BJ (cell line): ENCODE results near the gene CLDN34. TPM values are rescaled to one million over a fixed set of nuclear protein-coding genes. Genes with fewer than 3 reads are reported as not detected.

Experiments
- CTCF ChIA-PET: fragments of 350-600 bp; formaldehyde crosslinking; extraction: SDS; loops from one replicate; lab custom pipeline; 2021; ENCODE audit warnings: antibody characterized with exemption, inconsistent platforms; lab: Yijun Ruan, JAX
- POLR2A ChIA-PET: fragments of 300-600 bp; sonication (Branson Sonifier 250); formaldehyde crosslinking; extraction: SDS; loops from one replicate; lab custom pipeline; 2021; ENCODE audit warnings: antibody characterized with exemption; lab: Charles Lee
- DNase-seq: peaks from one replicate; pipeline ENCODE4 v3.0.0-alpha.2; 2011; ENCODE audit warnings: low read depth
- H3K27me3 ChIP-seq: 2 replicates; pipeline ENCODE4 v1.6.0; 2011; ENCODE audit warnings: low read length; ENCODE audit not compliant: control insufficient read depth, insufficient read depth
- H3K36me3 ChIP-seq: 2 replicates; pipeline ENCODE4 v1.5.1; 2011; ENCODE audit warnings: low read length; ENCODE audit not compliant: control insufficient read depth, insufficient read depth
- H3K4me3 ChIP-seq: 2 replicates; pipeline ENCODE4 v1.5.1; 2011; ENCODE audit warnings: low read depth, mild to moderate bottlenecking, control low read depth, low read length
- CTCF ChIP-seq: IDR thresholded peaks from 2 replicates; pipeline ENCODE4 v1.5.1; 2011; ENCODE audit warnings: low read depth, mild to moderate bottlenecking, control low read depth, inconsistent platforms, low read length, moderate library complexity; ENCODE audit not compliant: insufficient read depth
- polyA plus RNA-seq: library from polyadenylated mRNA; depleted of rRNA; stranded (reverse); fragments of >200 nt; gene quantifications from 2 replicates; pipeline ENCODE4 v1.2.3, GENCODE V29; 2011

CLDN34 gene
- polyA plus RNA-seq, 1 experiment: not detected

DNA sequence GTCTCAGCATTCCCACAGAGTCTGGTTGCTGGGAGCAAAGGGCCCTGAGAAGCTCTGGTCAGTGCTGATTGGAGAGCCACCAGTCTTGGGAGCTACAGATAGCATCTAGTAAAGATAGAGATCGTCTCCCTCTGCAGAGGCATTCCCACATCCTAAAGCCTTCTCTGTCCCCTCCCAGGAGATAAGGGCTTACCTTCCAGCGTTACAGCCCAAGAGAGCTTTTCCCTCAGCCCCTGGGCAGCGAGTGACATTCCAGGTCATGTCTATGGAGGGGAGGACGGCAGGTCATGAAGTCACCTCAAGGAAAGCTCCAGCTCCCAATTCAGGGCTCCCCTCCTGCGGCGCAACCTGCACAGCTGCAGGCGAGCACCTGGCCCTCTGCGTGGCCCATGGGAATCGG, 29.9 kb downstream of the CLDN34 start:
- no peak for DNase-seq
- H3K27me3 ChIP-seq: no peaks in the 10 kb centered on the region
- CTCF ChIA-PET: interaction anchor here (1.0 to 4.4 kb wide), 4 partner anchors 114 to 395 kb away, joined by 3 to 51 read pairs (median 6); no protein-coding TSS in a partner anchor
- no peaks in the 10 kb centered on the region for H3K36me3 ChIP-seq
- TF ChIP-seq CTCF: no peak
- POLR2A ChIA-PET: no interaction called here
- H3K4me3 ChIP-seq: no peak overlapping the region

DNA sequence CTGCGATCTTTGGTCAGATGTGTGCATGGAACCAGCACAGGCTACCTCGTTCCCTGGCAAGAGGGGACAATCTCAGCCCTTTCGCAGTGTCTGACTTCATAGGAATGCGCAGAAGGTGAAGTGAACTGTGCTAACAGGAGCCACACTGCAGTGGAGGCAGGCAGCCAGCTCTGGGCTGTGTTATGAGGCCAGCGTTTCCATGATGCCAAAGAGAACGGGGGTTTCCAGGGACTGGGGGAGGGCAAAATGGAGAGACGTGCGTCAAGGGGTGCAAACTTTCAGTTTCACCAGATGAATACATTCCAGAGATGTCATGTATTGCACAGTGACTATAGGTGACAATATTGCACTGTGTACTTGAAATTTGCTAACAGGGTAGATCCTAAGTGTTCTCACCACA, 30.4 kb downstream of the CLDN34 start:
- DNase-seq: no peak
- CTCF ChIA-PET: interaction anchor here (1.2 to 4.4 kb wide), 3 partner anchors 114 to 177 kb away, joined by 3 to 51 read pairs (median 9); no protein-coding TSS in a partner anchor
- TF ChIP-seq CTCF: no peak
- no peaks in the 10 kb centered on the region for H3K36me3 ChIP-seq
- no peak overlapping the region for H3K4me3 ChIP-seq
- POLR2A ChIA-PET: no interaction called here
- no peaks in the 10 kb centered on the region for H3K27me3 ChIP-seq

DNA sequence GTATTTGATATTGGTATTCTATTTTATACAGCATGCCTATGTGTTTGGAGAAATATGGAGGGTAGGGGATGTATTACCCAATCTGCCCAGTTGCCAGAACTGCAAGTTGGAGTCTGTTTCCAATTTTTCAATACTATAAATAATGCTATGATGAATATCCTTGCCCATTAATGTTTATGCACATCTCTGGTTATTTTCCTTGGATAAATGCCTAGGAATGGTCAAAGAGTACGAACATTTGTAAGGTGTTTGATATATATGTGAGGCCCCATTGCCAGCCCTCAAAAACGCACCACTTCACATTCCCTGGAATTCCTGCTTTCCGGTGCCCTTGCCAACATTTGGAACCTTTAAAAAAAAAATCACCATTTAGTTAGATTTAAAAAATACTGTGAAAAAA, 34.3 kb downstream of the CLDN34 start:
- Histone ChIP-seq H3K4me3 (no peak overlapping the region), H3K36me3 (no peaks in the 10 kb centered on the region), H3K27me3 (no peaks in the 10 kb centered on the region)
- ChIA-PET POLR2A (no interaction called here), CTCF (interaction anchor here (1.1 to 1.2 kb wide), 2 partner anchors 117 to 118 kb away, joined by 3 to 5 read pairs; no protein-coding TSS in a partner anchor)
- no peak for TF ChIP-seq CTCF
- no peak for DNase-seq

GRCh38 chrX:10004832-10005475, 37.8 kb downstream of the CLDN34 start:
- Histone ChIP-seq H3K36me3 (no peaks in the 10 kb centered on the region), H3K4me3 (no peak overlapping the region), H3K27me3 (no peaks in the 10 kb centered on the region)
- POLR2A ChIA-PET: no interaction called here
- TF ChIP-seq CTCF: no peak
- no peak for DNase-seq
- CTCF ChIA-PET: interaction anchor here (0.6 kb wide), 1 partner anchor 109 kb away, joined by 3 read pairs; no protein-coding TSS in a partner anchor

DNA sequence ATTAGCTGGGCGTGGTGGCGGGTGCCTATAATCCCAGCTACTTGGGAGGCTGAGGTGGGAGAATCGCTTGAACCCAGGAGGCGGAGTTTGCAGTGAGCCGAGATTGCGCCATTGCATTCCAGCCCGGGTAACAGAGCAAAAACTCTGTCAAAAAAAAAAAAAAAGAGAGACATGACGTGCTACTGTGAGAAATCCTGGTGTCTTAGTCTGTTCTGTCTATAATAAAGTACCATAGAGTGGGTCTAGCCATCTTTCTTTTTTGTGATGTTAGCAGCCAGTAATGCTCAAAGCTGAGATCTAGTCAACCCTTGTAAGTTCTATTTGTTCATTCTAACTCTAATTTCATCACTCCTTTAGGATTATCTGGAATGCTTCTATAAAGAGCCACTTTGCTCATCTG, 38.9 kb downstream of the CLDN34 start:
- Histone ChIP-seq H3K36me3 (no peaks in the 10 kb centered on the region), H3K4me3 (no peak overlapping the region), H3K27me3 (no peaks in the 10 kb centered on the region)
- DNase-seq: no peak
- TF ChIP-seq CTCF: no peak
- CTCF ChIA-PET: no interaction called here
- POLR2A ChIA-PET: no interaction called here
